ENCODE measurements around the gene THBS2. TPM values are rescaled to one million over a fixed set of nuclear protein-coding genes. Genes with fewer than 3 reads are reported as not detected.
A peak's percentile ranks its signal among the peaks of the same experiment; 100 is the strongest.

The THBS2 gene
- total RNA-seq, 1 experiment from 2014 or later: 0.39 TPM

DNA sequence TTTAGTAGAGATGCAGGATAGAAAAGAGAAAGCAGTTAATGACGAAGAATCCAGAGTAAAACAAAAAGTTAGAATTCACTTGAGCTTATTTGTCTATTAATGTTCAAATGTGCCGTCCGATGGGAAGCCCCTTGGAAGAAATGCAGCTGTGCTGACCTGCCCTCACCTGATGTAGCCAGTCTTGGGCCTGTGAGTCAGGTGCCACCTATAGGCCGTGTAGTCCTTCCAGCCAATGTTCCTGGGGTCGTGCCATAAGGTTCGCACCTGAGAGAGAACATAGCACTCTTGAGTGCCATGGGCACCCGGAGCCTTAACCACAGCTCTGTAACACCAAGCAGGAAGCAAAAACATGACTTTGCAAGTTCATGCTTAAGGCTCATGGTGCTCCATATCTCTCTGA, 32.4 kb downstream of the THBS2 start:
- no peak overlapping the region for H3K4me3 ChIP-seq (replicated peaks in 1 of 2; ENCODE audit: low read depth in 1 of 2, low read length in 2 of 2)
- RAD21 ChIA-PET (ENCODE audit: low non-redundant PET in 1 of 2, low total read pairs in 2 of 2, uncharacterized antibody in 2 of 2, unreplicated experiment in 2 of 2): no interaction called here
- no peaks in the 10 kb centered on the region for H3K9me2 ChIP-seq (ENCODE audit: insufficient read depth)
- no peak overlapping the region for H3K27ac ChIP-seq (ENCODE audit: low read depth, low read length)
- no peak overlapping the region for H2AFZ ChIP-seq (ENCODE audit: low read depth, low read length, poor library complexity, severe bottlenecking)
- POLR2A ChIA-PET: no interaction called here
- H3K9me3 ChIP-seq (ENCODE audit: control insufficient read depth in 1 of 2, insufficient read depth in 1 of 2, low read depth in 1 of 2, low read length in 2 of 2): peaks cover 0 to 3% of the 10 kb centered on the region in 2 experiments; a peak in 1 of 4 replicates
- no peaks in the 10 kb centered on the region for H3K36me3 ChIP-seq (ENCODE audit: control insufficient read depth in 1 of 2, insufficient read depth in 2 of 2, low read length in 2 of 2)
- H3K79me2 ChIP-seq (ENCODE audit: insufficient read depth, low read length): no peaks in the 10 kb centered on the region
- no peak for DNase-seq (ENCODE audit: low read depth, low spot score)
- no peaks in the 10 kb centered on the region for H4K20me1 ChIP-seq (ENCODE audit: insufficient read depth)
- ATAC-seq: no peak
- no peak overlapping the region for H3K9ac ChIP-seq (ENCODE audit: low read length)
- H3K27me3 ChIP-seq (ENCODE audit: insufficient read depth, low read length): no peaks in the 10 kb centered on the region
- TF ChIP-seq POLR2A (IDR thresholded peaks at IDR 0.05; ENCODE audit: borderline replicate concordance, extremely low read depth, insufficient read depth, insufficient read length): no peak
- no peak for TF ChIP-seq YY1 (IDR thresholded peaks at IDR 0.05; ENCODE audit: extremely low read depth, insufficient replicate concordance, low read depth, low read length)
- TF ChIP-seq RAD21 (IDR thresholded peaks at IDR 0.05; ENCODE audit: low read depth): peak; percentile 21; the same call in 1 of the 2 replicates
- TF ChIP-seq, protein P1, sequence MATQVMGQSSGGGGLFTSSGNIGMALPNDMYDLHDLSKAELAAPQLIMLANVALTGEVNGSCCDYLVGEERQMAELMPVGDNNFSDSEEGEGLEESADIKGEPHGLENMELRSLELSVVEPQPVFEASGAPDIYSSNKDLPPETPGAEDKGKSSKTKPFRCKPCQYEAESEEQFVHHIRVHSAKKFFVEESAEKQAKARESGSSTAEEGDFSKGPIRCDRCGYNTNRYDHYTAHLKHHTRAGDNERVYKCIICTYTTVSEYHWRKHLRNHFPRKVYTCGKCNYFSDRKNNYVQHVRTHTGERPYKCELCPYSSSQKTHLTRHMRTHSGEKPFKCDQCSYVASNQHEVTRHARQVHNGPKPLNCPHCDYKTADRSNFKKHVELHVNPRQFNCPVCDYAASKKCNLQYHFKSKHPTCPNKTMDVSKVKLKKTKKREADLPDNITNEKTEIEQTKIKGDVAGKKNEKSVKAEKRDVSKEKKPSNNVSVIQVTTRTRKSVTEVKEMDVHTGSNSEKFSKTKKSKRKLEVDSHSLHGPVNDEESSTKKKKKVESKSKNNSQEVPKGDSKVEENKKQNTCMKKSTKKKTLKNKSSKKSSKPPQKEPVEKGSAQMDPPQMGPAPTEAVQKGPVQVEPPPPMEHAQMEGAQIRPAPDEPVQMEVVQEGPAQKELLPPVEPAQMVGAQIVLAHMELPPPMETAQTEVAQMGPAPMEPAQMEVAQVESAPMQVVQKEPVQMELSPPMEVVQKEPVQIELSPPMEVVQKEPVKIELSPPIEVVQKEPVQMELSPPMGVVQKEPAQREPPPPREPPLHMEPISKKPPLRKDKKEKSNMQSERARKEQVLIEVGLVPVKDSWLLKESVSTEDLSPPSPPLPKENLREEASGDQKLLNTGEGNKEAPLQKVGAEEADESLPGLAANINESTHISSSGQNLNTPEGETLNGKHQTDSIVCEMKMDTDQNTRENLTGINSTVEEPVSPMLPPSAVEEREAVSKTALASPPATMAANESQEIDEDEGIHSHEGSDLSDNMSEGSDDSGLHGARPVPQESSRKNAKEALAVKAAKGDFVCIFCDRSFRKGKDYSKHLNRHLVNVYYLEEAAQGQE (IDR thresholded peaks at IDR 0.05; ENCODE audit: low read depth): no peak
- no peak for TF ChIP-seq TCF7L2 (IDR thresholded peaks at IDR 0.05; ENCODE audit: borderline replicate concordance, extremely low read depth, insufficient read depth, insufficient read length)
- TF ChIP-seq, protein P2, sequence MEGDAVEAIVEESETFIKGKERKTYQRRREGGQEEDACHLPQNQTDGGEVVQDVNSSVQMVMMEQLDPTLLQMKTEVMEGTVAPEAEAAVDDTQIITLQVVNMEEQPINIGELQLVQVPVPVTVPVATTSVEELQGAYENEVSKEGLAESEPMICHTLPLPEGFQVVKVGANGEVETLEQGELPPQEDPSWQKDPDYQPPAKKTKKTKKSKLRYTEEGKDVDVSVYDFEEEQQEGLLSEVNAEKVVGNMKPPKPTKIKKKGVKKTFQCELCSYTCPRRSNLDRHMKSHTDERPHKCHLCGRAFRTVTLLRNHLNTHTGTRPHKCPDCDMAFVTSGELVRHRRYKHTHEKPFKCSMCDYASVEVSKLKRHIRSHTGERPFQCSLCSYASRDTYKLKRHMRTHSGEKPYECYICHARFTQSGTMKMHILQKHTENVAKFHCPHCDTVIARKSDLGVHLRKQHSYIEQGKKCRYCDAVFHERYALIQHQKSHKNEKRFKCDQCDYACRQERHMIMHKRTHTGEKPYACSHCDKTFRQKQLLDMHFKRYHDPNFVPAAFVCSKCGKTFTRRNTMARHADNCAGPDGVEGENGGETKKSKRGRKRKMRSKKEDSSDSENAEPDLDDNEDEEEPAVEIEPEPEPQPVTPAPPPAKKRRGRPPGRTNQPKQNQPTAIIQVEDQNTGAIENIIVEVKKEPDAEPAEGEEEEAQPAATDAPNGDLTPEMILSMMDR (IDR thresholded peaks at IDR 0.05 in 2 of 3, conservative IDR thresholded peaks at IDR 0.05 in 1 of 3; ENCODE audit: borderline replicate concordance in 1 of 3, insufficient read depth in 1 of 3, low read depth in 2 of 3, low read length in 2 of 3): peak in 1 of 3 experiments; percentile 17; a peak in 1 of 6 replicates
- no peak for TF ChIP-seq CEBPB (IDR thresholded peaks at IDR 0.05; ENCODE audit: low read depth)
- BruUV-seq (replicated peaks): no TSS peak
- H3K4me2 ChIP-seq (ENCODE audit: low read length): no peak overlapping the region
- CTCF ChIA-PET: no interaction called here
- intact Hi-C loops (cut with micrococcal nuclease): no loop called here
- H3K4me1 ChIP-seq (ENCODE audit: control insufficient read depth in 1 of 2, insufficient read depth in 2 of 2, low read length in 2 of 2): no peaks in the 10 kb centered on the region

Data from HCT116 (cell line).